OCI-LY7 (cell line): ENCODE data around the gene LRRC23.

ENCODE experiments used
- EZH2phosphoT487 ChIP-seq: fragments of 200-600 bp; sonication (generic); IDR thresholded peaks from 2 replicates; pipeline ENCODE4 v1.6.1; 2018; ENCODE audit warnings: low read depth, borderline replicate concordance, mild to moderate bottlenecking, mixed run types, antibody characterized with exemption, low read length, moderate library complexity, mixed read lengths
- TF ChIP-seq, protein P1 (sequence below): fragments of 200-600 bp; sonication (generic); conservative IDR thresholded peaks from 2 replicates; pipeline ENCODE4 v1.5.1; 2014; ENCODE audit warnings: mild to moderate bottlenecking, antibody characterized with exemption, low read length, moderate library complexity, mixed read lengths

DNA sequence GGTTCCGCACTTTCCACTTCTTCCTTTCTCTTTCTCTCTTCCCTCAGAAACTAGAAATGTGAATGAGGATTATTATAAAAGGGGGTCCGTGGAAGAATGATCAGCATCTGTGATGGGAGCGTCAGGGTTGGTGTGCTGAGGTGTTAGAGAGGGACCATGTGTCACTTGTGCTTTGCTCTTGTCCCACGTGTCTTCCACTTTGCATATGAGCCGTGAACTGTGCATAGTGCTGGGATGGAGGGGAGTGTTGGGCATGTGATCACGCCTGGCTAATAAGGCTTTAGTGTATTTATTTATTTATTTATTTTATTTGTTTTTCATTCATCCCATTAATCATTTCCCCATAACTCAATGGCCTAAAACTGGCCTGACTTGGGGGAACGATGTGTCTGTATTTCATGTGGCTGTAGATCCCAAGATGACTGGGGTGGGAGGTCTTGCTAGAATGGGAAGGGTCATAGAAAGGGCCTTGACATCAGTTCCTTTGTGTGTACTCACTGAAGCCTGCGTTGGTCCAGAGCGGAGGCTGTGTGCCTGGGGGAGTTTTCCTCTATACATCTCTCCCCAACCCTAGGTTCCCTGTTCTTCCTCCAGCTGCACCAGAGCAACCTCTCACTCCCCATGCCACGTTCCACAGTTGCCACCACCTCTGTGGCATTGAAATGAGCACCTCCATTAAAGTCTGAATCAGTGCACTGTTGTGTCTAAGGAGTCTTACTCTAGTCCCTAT lies 18.5 kb downstream of the LRRC23 start:
- TF ChIP-seq, protein P1, sequence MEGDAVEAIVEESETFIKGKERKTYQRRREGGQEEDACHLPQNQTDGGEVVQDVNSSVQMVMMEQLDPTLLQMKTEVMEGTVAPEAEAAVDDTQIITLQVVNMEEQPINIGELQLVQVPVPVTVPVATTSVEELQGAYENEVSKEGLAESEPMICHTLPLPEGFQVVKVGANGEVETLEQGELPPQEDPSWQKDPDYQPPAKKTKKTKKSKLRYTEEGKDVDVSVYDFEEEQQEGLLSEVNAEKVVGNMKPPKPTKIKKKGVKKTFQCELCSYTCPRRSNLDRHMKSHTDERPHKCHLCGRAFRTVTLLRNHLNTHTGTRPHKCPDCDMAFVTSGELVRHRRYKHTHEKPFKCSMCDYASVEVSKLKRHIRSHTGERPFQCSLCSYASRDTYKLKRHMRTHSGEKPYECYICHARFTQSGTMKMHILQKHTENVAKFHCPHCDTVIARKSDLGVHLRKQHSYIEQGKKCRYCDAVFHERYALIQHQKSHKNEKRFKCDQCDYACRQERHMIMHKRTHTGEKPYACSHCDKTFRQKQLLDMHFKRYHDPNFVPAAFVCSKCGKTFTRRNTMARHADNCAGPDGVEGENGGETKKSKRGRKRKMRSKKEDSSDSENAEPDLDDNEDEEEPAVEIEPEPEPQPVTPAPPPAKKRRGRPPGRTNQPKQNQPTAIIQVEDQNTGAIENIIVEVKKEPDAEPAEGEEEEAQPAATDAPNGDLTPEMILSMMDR, result no peak
- no peak for TF ChIP-seq EZH2phosphoT487
